Body of pancreas (tissue), 4 donors: ENCODE data around the gene GUCA1A. TPM values are rescaled to one million over a fixed set of nuclear protein-coding genes. Genes with fewer than 3 reads are reported as not detected.

Experiments used
- ATAC-seq: fragments of 150-250 bp; one replicate; pipeline ENCODE4 v1.9.1; 2016
- DNase-seq, 4 donors: peaks; one replicate each; pipeline ENCODE4 v3.0.0-alpha.2; 2019
- H3K27ac ChIP-seq, 4 donors: fragments of 200-600 bp; sonication (generic); 1 replicate in 3 of 4; 2 replicates in 1 of 4; pipeline versions ENCODE4 v1.5.1 to v1.6.1; 2016 to 2019; ENCODE audit warnings: mild to moderate bottlenecking in 1 of 4, mixed read lengths in 1 of 4, moderate library complexity in 1 of 4
- H3K27me3 ChIP-seq, 2 donors: fragments of 200-600 bp; sonication (generic); one replicate each; pipeline ENCODE4 v1.6.0; 2016; ENCODE audit warnings: mild to moderate bottlenecking in 1 of 2
- H3K36me3 ChIP-seq, 2 donors: fragments of 200-600 bp; sonication (generic); replicated peaks in 1 of 2; 2 replicates each; pipeline ENCODE4 v1.5.1; 2016; ENCODE audit warnings: low read depth in 2 of 2; ENCODE audit not compliant: insufficient read depth in 1 of 2
- H3K4me1 ChIP-seq: fragments of 200-600 bp; sonication (generic); one replicate; pipeline ENCODE4 v1.6.0; 2016
- H3K4me3 ChIP-seq, 2 donors: fragments of 200-600 bp; sonication (generic); 1 replicate in 1 of 2; 2 replicates in 1 of 2; pipeline ENCODE4 v1.5.1; 2016 to 2019
- H3K9me3 ChIP-seq, 3 donors: fragments of 200-600 bp; sonication (generic); 1 replicate in 2 of 3; 2 replicates in 1 of 3; pipeline ENCODE4 v1.5.1; 2016
- CTCF ChIP-seq, 7 experiments: fragments of 450-650 bp in 4 of 7; fragments of 200-600 bp in 3 of 7; sonication (generic) in 3 of 7; IDR thresholded peaks; one replicate each; pipeline ENCODE4 v1.5.1; 2016 to 2019; ENCODE audit warnings: antibody characterized with exemption in 7 of 7
- POLR2A ChIP-seq, 3 donors: fragments of 450-650 bp; IDR thresholded peaks; one replicate each; pipeline ENCODE4 v1.6.1; 2016; ENCODE audit warnings: antibody characterized with exemption in 3 of 3, mild to moderate bottlenecking in 2 of 3
- WGBS, 2 donors: methylation state at CpG; one replicate each; pipeline ENCODE4 v1.1.5; 2017; 5-methylcytosine and 5-hydroxymethylcytosine counted together
- intact Hi-C: fragments of 100-400 bp; cut with DNase I; formaldehyde crosslinking; loops from one replicate; pipeline ENCODE4 v1.15.1; 2023
- total RNA-seq, 2 donors: library from RNA; depleted of rRNA; stranded (reverse); fragments of >200 nt; gene quantifications; one replicate each; pipeline ENCODE4 v1.1.0, GENCODE V29; 2016

The GUCA1A gene
- total RNA-seq, 2 donors from 2014 or later: not detected

- peaks cover 0 to 1% of the 10 kb centered on the region in 2 donors for H3K36me3 ChIP-seq
- H3K27ac ChIP-seq: no peak overlapping the region
- 87 to 90% methylated on average over 6 to 12 of the region's 12 CpGs for WGBS, 2 donors
- DNase-seq (no peak), ATAC-seq (no peak)
- H3K9me3 ChIP-seq: no peaks in the 10 kb centered on the region
- H3K27me3 ChIP-seq: no peaks in the 10 kb centered on the region
- H3K4me1 ChIP-seq: peaks cover 41% of the 10 kb centered on the region
- no peak overlapping the region for H3K4me3 ChIP-seq
- intact Hi-C loops: no loop called here
- TF ChIP-seq POLR2A (IDR thresholded peaks at IDR 0.05) (no peak), CTCF (IDR thresholded peaks at IDR 0.05) (no peak)
Observed at GRCh38 chr6:42135161-42135560, 38.0 kb upstream of the GUCA1A start.

- H3K4me1 ChIP-seq: peaks cover 47% of the 10 kb centered on the region
- DNase-seq (no peak), ATAC-seq (no peak)
- 80 to 84% methylated on average over 2 of the region's 2 CpGs for WGBS, 2 donors
- H3K27ac ChIP-seq: no peak overlapping the region
- intact Hi-C loops: no loop called here
- H3K36me3 ChIP-seq: peaks cover 0 to 1% of the 10 kb centered on the region in 2 donors
- H3K27me3 ChIP-seq: no peaks in the 10 kb centered on the region
- TF ChIP-seq CTCF (IDR thresholded peaks at IDR 0.05) (no peak), POLR2A (IDR thresholded peaks at IDR 0.05) (no peak)
- no peaks in the 10 kb centered on the region for H3K9me3 ChIP-seq
- no peak overlapping the region for H3K4me3 ChIP-seq
Observed at GRCh38 chr6:42135722-42136121, 37.4 kb upstream of the GUCA1A start.

- H3K27me3 ChIP-seq: no peaks in the 10 kb centered on the region
- peak overlapping the region in 3 of 4 donors; percentile 42 to 73 (median 71) for H3K27ac ChIP-seq
- peaks cover 0 to 1% of the 10 kb centered on the region in 2 donors for H3K36me3 ChIP-seq
- ATAC-seq: peak; percentile 36
- intact Hi-C loops: no loop called here
- H3K9me3 ChIP-seq: no peaks in the 10 kb centered on the region
- peaks cover 56% of the 10 kb centered on the region for H3K4me1 ChIP-seq
- TF ChIP-seq CTCF (IDR thresholded peaks at IDR 0.05): no peak
- TF ChIP-seq POLR2A (IDR thresholded peaks at IDR 0.05): no peak
- H3K4me3 ChIP-seq: no peak overlapping the region
- peak in 1 of 4 donors; percentile 24 for DNase-seq
- WGBS, 2 donors: 58 to 60% methylated on average over 13 to 14 of the region's 14 CpGs
Observed at GRCh38 chr6:42136508-42137193, 36.5 kb upstream of the GUCA1A start.

GRCh38 chr6:42137194-42137753, 35.9 kb upstream of the GUCA1A start:
- 37 to 41% methylated on average over 6 to 7 of the region's 7 CpGs for WGBS, 2 donors
- H3K36me3 ChIP-seq: peaks cover 0 to 1% of the 10 kb centered on the region in 2 donors
- H3K27me3 ChIP-seq: no peaks in the 10 kb centered on the region
- H3K4me1 ChIP-seq: peaks cover 56% of the 10 kb centered on the region
- ATAC-seq: peak; percentile 31
- DNase-seq: peak; percentile 36 to 64 (median 42)
- intact Hi-C loops: no loop called here
- no peak for TF ChIP-seq POLR2A (IDR thresholded peaks at IDR 0.05)
- TF ChIP-seq CTCF (IDR thresholded peaks at IDR 0.05): no peak
- no peak overlapping the region for H3K4me3 ChIP-seq
- no peaks in the 10 kb centered on the region for H3K9me3 ChIP-seq
- peak overlapping the region in 3 of 4 donors; percentile 42 to 73 (median 71) for H3K27ac ChIP-seq
